ENCODE measurements around the gene GNG12. TPM values are rescaled to one million over a fixed set of nuclear protein-coding genes. Genes with fewer than 3 reads are reported as not detected.

GNG12 gene
- total and polyA plus RNA-seq, 9 of the 15 experiments (the other 6 are each of a cell fraction or from before 2014, with no cell fraction given) = 2.6 to 6.0 (median 4.1) TPM

DNA sequence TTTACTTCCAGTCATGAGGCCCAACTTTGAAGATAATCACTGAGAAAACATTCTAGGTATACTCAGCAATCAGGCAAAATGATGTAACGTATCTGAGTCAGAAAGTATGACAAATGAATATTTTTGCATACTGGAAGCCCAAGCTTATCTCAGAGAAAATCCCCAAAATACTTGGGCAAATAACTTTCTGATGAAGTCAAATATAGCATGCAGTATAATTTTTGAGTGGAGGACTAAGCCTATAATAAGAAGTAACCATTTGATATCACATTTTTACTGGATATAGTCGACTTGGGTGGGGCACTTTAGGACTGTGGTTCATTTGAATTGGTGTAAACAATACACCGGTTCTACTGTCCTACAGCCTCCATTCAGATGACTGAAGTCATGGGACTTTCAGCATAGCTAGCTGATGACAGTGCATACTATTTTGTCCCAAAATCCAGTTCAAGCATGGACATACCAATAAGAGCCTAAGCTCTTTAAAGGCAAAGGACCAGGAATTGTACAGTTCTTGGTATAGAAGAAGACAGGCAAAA, 150.5 kb downstream of the GNG12 start (continued):
- TF ChIP-seq, protein P1, sequence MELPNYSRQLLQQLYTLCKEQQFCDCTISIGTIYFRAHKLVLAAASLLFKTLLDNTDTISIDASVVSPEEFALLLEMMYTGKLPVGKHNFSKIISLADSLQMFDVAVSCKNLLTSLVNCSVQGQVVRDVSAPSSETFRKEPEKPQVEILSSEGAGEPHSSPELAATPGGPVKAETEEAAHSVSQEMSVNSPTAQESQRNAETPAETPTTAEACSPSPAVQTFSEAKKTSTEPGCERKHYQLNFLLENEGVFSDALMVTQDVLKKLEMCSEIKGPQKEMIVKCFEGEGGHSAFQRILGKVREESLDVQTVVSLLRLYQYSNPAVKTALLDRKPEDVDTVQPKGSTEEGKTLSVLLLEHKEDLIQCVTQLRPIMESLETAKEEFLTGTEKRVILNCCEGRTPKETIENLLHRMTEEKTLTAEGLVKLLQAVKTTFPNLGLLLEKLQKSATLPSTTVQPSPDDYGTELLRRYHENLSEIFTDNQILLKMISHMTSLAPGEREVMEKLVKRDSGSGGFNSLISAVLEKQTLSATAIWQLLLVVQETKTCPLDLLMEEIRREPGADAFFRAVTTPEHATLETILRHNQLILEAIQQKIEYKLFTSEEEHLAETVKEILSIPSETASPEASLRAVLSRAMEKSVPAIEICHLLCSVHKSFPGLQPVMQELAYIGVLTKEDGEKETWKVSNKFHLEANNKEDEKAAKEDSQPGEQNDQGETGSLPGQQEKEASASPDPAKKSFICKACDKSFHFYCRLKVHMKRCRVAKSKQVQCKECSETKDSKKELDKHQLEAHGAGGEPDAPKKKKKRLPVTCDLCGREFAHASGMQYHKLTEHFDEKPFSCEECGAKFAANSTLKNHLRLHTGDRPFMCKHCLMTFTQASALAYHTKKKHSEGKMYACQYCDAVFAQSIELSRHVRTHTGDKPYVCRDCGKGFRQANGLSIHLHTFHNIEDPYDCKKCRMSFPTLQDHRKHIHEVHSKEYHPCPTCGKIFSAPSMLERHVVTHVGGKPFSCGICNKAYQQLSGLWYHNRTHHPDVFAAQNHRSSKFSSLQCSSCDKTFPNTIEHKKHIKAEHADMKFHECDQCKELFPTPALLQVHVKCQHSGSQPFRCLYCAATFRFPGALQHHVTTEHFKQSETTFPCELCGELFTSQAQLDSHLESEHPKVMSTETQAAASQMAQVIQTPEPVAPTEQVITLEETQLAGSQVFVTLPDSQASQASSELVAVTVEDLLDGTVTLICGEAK (IDR thresholded peaks at IDR 0.05) = no peak
- TF ChIP-seq, protein P1 (CRISPR knock-in tag; IDR thresholded peaks at IDR 0.05) = no peak
- peak; percentile 41; the same call in 1 of the 2 replicates for TF ChIP-seq CBFA2T3 (IDR thresholded peaks at IDR 0.05)
- no peak for TF ChIP-seq PCBP2 (IDR thresholded peaks at IDR 0.05; ENCODE audit: low read depth, low read length, poor library complexity, severe bottlenecking)
- TF ChIP-seq ZNF584 (CRISPR knock-in tag; IDR thresholded peaks at IDR 0.05; ENCODE audit: low read depth) = 0 out of 2 replicates have a peak, but pooled peaks have one; percentile 10
- TF ChIP-seq, protein P2, sequence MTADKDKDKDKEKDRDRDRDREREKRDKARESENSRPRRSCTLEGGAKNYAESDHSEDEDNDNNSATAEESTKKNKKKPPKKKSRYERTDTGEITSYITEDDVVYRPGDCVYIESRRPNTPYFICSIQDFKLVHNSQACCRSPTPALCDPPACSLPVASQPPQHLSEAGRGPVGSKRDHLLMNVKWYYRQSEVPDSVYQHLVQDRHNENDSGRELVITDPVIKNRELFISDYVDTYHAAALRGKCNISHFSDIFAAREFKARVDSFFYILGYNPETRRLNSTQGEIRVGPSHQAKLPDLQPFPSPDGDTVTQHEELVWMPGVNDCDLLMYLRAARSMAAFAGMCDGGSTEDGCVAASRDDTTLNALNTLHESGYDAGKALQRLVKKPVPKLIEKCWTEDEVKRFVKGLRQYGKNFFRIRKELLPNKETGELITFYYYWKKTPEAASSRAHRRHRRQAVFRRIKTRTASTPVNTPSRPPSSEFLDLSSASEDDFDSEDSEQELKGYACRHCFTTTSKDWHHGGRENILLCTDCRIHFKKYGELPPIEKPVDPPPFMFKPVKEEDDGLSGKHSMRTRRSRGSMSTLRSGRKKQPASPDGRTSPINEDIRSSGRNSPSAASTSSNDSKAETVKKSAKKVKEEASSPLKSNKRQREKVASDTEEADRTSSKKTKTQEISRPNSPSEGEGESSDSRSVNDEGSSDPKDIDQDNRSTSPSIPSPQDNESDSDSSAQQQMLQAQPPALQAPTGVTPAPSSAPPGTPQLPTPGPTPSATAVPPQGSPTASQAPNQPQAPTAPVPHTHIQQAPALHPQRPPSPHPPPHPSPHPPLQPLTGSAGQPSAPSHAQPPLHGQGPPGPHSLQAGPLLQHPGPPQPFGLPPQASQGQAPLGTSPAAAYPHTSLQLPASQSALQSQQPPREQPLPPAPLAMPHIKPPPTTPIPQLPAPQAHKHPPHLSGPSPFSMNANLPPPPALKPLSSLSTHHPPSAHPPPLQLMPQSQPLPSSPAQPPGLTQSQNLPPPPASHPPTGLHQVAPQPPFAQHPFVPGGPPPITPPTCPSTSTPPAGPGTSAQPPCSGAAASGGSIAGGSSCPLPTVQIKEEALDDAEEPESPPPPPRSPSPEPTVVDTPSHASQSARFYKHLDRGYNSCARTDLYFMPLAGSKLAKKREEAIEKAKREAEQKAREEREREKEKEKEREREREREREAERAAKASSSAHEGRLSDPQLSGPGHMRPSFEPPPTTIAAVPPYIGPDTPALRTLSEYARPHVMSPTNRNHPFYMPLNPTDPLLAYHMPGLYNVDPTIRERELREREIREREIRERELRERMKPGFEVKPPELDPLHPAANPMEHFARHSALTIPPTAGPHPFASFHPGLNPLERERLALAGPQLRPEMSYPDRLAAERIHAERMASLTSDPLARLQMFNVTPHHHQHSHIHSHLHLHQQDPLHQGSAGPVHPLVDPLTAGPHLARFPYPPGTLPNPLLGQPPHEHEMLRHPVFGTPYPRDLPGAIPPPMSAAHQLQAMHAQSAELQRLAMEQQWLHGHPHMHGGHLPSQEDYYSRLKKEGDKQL (CRISPR knock-in tag; IDR thresholded peaks at IDR 0.05; ENCODE audit: borderline replicate concordance) = no peak
- no peak for TF ChIP-seq ZNF561 (CRISPR knock-in tag; conservative IDR thresholded peaks at IDR 0.05)
- peak; percentile 22 for TF ChIP-seq FOS (IDR thresholded peaks at IDR 0.05; ENCODE audit: extremely low read depth, insufficient read length)
- TF ChIP-seq FOXJ2 (tag; IDR thresholded peaks at IDR 0.05) = peak; percentile 70; the same call in 1 of the 2 replicates
- TF ChIP-seq HNRNPK (IDR thresholded peaks at IDR 0.05; ENCODE audit: low read depth, low read length, poor library complexity, severe bottlenecking) = no peak
- TF ChIP-seq CC2D1A (IDR thresholded peaks at IDR 0.05) = no peak
- TF ChIP-seq HLTF (IDR thresholded peaks at IDR 0.05) = no peak
- TF ChIP-seq SREBF1 (IDR thresholded peaks at IDR 0.05; ENCODE audit: borderline replicate concordance, low read depth, low read length) = no peak

All from K562 (cell line).